TTC549 (cell line): ENCODE measurements around the gene METTL13.

Source experiments
- FAIRE-seq: peaks from 2 replicates; lab custom pipeline; 2012; peaks lifted over from hg19 to GRCh38; lab: Jason Lieb, UNC

The METTL13 gene

DNA sequence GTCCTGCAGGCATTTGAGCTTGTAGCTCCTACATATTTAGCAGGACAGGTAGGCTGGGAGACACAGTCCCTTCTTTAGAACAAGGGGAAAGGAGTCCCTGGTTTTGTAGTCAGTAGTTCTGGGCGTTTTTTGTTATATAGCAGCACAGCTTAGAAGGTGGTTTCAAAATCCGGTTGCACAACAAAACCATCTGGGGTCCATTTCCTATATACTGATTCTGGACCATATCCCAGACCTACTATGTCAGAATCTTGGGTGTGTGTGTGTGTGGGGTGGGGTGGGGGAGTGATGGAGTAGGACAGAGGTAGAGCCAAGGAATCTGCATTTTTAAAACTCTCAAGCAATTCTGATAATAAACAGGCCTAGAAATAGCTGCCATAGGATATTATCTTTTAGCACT is 21.6 kb downstream of the METTL13 start:
- FAIRE-seq, result no peak

DNA sequence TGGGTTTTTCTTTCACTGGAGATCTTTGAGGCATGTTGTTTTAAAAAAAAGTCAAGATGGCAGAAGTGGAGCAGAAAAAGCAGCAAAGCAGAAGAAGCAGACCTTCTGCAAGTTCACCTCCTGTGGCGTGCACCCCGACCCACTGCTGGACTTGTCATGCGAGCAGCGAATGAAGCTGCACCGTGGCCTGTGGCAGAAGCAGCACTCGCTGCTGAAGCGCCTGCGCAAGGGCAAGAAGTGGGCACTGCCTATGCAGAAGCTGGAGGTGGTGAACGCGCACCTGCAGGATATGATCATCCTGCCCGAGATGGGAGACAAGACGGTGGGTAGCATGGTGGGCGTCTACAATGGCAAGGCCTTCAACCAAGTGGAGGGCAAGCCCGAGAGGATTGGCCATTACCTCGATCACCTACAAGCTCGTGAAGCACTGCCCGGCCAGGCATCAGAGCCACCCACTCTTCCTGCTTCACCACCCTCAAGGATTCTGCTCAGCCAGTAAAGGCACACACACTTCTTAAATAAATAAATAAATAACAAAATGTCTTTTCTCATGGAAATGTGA is 22.1 kb downstream of the METTL13 start:
- FAIRE-seq, result no peak

DNA sequence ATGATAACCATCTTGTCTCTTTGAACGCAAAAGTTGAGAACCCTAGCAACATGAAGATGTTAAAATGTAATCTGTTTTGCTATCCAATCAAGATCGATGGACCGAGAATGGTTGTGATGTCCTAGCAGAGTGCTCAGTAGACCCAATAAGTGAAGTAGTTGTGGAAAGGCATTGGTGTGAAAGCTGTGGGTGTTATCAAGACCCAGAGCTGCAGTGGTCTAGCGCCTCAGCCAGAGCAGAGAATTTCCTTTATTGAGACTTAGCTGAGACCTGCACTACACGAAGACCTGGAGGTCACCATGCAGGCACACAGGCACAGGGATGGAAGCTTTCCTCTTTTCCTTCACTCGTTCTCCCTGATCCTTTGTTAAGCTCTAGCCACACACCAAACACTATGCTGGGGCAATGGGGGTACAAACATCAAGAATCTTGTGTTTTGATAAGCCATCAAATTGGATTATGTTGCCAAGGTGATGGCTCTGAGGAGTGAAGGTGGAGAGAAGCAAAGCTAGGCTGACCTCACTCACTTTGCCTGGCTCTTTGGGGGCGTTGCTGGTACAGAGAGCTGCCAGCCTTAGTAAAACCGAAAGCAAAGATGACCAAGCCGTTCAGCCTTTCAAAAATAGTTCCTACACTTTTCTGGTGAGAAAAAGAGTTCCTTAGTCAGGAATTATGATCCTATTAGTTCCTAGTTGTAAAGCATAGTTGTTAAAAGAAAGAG is 24.1 kb downstream of the METTL13 start:
- FAIRE-seq, result no peak

DNA sequence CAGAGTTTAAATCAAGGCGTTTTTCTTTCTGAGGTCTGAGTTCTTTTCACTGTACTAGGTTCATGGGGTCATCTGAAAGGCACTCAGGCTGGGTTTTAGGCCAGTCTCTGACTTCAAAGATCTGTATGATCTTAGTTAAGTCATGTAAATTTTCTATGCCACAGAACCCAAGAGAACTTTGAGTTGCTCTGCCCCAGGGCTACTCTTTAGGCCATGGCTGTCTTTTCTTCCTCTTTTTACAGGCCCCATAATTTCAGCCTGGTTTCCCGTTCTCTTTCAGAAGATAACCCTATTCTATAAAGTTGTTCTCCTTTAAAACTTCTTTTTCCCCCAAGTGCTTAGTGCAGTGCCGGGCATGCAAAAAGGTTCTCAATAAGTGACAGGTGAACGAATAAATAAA is 26.1 kb downstream of the METTL13 start:
- no peak for FAIRE-seq

- FAIRE-seq, result no peak
Observed at GRCh38 chr1:171809834-171810233, 28.4 kb downstream of the METTL13 start.

DNA sequence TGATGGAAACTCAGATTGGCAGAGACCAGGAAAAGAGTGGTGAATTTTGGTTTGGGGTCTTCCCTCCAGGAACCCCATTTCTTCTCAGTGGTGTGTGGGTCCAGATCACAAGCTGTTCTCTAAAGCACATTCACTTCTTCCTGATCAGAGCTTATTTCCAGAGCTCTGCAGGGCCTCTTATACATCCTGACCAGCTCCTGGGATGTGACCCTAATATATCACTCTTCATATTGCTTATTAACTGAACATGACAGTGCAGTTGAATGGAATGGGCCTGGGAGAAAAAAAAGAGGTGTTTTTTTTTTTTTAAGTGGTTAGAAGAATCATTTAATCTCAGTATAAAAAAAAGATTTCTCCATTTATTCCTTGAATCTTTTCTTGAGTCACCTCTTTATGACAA is 30.2 kb downstream of the METTL13 start:
- FAIRE-seq, result no peak

GRCh38 chr1:171814692-171815091 is 33.2 kb downstream of the METTL13 start:
- FAIRE-seq, result no peak

GRCh38 chr1:171816300-171816901 is 34.9 kb downstream of the METTL13 start:
- no peak for FAIRE-seq

- no peak for FAIRE-seq
Observed at GRCh38 chr1:171817511-171818265, 36.2 kb downstream of the METTL13 start.

- FAIRE-seq, result no peak
Observed at GRCh38 chr1:171819946-171820345, 38.5 kb downstream of the METTL13 start.

DNA sequence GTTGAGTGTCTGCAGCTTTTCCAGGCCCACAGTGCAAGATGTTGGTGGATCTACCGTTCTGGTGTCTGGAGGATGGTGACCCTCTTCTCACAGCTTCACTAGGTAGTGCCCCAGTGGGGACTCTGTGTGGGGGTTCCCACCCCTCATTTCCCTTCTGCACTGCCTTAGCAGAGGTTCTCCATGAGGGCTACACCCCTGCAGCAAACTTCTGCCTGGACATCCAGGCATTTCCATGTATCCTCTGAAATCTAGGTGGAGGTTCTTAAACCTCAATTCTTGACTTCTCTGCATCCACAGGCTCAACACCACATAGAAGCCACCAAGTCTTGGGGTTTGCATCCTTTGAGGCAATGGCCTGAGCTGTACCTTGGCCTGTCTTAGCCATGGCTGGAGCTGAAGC is 45.5 kb downstream of the METTL13 start:
- FAIRE-seq, result no peak

GRCh38 chr1:171828794-171829193 is 47.3 kb downstream of the METTL13 start:
- FAIRE-seq, result no peak

GRCh38 chr1:171833091-171833825 is 51.8 kb downstream of the METTL13 start:
- no peak for FAIRE-seq

- FAIRE-seq, result no peak
Observed at GRCh38 chr1:171834821-171835220, 53.4 kb downstream of the METTL13 start.

DNA sequence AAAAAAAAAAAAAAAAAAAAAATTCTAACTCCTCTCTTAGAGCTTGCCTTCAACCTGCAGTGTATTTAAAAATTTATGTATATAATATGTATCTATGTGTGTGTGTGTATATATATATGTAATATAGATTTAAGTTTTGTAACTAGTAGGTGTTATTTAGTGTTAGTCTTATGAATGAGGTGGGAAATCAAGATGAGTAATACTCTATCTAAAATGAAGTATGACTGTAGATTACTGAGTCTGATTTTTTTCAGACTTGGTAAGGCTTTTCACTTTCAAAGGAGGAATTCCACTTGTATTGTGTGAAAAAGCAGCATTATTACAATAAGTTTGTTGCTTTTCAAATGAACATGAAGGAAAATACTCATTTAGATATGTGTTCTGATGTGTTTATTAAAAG is 54.4 kb downstream of the METTL13 start:
- peak; percentile 22 for FAIRE-seq

DNA sequence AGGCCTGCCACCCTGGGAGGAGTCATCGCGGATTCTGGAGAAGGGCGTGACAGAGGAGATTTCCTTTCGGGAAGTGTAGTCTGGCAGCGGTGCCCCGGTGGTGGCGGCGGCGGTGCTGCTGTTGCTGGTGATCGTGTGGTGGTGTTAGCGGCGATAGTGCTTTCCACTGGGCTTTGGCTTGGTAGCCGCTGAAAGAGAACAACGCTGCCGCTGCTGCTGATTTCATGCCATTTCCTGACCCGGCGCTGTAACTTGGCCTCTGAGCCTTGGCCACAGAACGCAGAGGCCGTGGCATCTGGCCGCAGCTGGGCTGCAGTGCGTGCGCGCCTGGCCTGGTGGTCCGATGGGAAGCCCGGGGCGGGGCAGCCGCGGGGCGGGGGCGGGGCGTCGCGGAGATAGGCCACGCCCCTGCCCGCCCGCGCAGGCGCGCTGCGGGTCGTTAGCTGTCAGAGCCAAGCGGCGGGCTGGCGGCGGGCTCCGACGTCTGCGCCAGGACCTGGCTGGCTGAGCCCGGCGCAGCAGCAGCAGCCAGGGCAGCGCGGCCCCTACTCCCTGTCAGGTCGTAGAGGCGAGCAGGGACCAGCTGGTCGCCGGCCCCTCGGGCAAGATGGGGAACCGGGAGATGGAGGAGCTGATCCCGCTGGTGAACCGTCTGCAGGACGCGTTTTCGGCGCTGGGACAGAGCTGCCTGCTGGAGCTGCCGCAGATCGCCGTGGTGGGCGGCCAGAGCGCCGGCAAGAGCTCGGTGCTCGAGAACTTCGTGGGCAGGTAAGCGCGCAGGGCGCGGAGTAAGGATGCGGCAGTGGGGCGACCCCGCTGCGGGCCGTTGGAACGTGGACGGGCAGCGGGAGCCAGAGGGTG is 59.8 kb downstream of the METTL13 start, which contains the start of gene DNM3:
Gene DNM3, plus strand, starts transcription at position 449 of the 861 bp plus-strand sequence. Its CDS starts 159 bp downstream, at position 608.
- no peak for FAIRE-seq

DNA sequence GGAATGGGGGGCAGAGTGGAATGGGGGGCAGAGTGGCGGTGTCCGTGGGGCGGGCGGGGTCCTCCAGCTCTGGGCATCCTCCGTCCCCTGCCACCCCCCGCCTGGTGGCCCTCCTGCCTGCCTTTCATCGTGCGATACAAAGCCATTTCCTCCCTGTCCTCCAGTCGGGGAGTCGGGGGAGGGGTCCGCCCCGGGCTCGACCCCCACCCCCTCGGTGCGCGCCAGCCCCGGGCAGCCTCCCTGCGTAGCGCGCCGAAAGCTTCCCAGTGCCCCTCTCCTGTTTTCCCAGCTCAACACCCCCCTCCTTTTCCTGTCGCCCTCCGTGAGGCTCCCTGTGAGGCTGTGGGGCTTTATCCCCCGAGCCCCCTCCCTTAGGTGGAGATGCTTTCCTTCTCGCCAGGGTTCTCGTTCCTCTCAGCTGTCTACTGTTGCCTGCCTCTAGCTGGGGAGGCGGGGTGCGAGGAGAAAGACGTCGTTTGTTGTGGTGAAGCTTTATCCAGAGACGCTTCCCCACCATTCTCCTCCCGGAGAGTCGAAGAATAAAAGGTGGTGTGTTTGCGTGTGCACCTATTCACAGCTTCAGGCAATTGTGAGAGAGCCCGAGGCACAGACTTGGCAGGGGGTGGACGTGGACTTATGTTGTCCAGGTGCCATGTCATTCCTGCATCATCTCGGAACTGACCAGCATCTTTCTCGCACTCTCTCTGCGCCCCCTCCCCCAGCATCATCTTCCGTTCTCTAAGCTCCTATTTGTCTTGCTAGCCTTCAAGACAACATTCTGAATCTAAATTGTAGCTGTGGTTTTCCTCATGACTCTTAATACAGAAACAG is 60.7 kb downstream of the METTL13 start:
- FAIRE-seq, result no peak

DNA sequence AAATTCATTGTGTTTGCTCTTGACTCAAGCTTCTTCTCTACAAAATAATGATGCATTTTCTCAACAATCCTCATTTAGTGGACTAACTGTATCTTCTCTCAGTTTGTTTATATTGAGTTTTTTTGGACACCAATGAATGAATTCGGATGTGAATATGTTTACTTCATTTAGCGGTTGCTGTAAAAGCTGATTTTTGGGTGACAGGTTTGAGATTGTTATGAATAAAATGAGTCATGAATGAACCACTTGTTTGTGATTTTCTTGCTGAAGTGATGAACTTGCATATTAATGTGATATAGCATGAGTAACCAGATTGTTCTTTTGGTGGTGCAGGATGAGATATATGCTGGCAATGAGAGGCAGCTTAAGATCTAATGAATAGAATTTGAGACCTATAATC is 62.9 kb downstream of the METTL13 start:
- no peak for FAIRE-seq

DNA sequence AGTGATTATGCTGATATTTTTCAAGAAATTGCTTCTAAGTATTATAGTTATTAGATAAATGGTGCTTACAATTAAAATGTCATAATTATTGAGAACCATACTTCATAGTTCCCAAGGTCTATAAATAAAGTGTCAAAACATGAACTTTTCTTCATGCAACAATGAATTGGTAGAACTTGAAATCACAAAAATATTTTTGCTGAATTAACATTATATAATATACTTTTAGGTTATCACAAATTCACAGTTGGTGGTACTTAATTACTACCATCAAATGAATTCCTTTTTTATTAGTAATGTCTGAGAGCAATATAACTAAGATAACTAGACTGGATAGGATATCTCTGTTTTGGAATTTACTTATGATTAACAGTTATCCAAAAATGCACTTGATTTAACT is 64.5 kb downstream of the METTL13 start:
- peak; percentile 92 for FAIRE-seq
